H1 (cell line): ENCODE results near the gene CSF1. TPM values are rescaled to one million over a fixed set of nuclear protein-coding genes. Genes with fewer than 3 reads are reported as not detected.

Source experiments
- CTCF ChIA-PET: fragments of 300-600 bp; sonication (Branson Sonifier 250); formaldehyde crosslinking; loops from one replicate; lab custom pipeline; 2021; ENCODE audit not compliant: partially characterized antibody; lab: Charles Lee
- POLR2A ChIA-PET: fragments of 300-600 bp; sonication (Branson Sonifier 250); formaldehyde crosslinking; loops from one replicate; lab custom pipeline; 2021; ENCODE audit warnings: inconsistent platforms; ENCODE audit not compliant: partially characterized antibody; lab: Charles Lee
- DNase-seq, 2 experiments: peaks; one replicate each; pipeline versions ENCODE4 v3.0.0 to v3.0.0-alpha.2; 2010 to 2022; ENCODE audit warnings: low spot score in 2 of 2, low read depth in 1 of 2, mixed read lengths in 1 of 2
- FAIRE-seq: peaks from 2 replicates; lab custom pipeline; 2011; peaks lifted over from hg19 to GRCh38; lab: Jason Lieb, UNC
- H2AFZ ChIP-seq: 2 replicates; pipeline ENCODE4 v1.8.1; 2012; ENCODE audit warnings: low read length, inconsistent platforms
- H2AK5ac ChIP-seq: 2 replicates; pipeline ENCODE4 v1.6.1; 2013; ENCODE audit warnings: low read depth, low read length
- H2BK120ac ChIP-seq: replicated peaks from 2 replicates; pipeline ENCODE3; 2013; ENCODE audit warnings: low read depth, low read length, inconsistent platforms
- H2BK12ac ChIP-seq: 2 replicates; pipeline ENCODE4 v1.6.1; 2013; ENCODE audit warnings: low read depth, low read length
- H2BK15ac ChIP-seq: 2 replicates; pipeline ENCODE4 v1.6.1; 2013; ENCODE audit warnings: low read length
- H2BK20ac ChIP-seq: 2 replicates; pipeline ENCODE4 v1.6.1; 2013; ENCODE audit warnings: low read length
- H2BK5ac ChIP-seq: 2 replicates; pipeline ENCODE4 v1.6.1; 2013; ENCODE audit warnings: low read depth, low read length
- H3K14ac ChIP-seq: 2 replicates; pipeline ENCODE4 v1.6.1; 2013; ENCODE audit warnings: inconsistent platforms; ENCODE audit not compliant: insufficient read length
- H3K18ac ChIP-seq: 2 replicates; pipeline ENCODE4 v1.6.1; 2013; ENCODE audit warnings: low read length; ENCODE audit errors: extremely low read depth
- H3K23ac ChIP-seq: 2 replicates; pipeline ENCODE4 v1.6.1; 2013; ENCODE audit warnings: inconsistent platforms; ENCODE audit not compliant: insufficient read length
- H3K23me2 ChIP-seq: 2 replicates; pipeline ENCODE4 v1.6.1; 2013; ENCODE audit warnings: low read depth, low read length
- H3K27ac ChIP-seq: 2 replicates; pipeline ENCODE4 v1.6.1; 2011; ENCODE audit warnings: low read depth, low read length, inconsistent platforms
- H3K27me3 ChIP-seq, 4 experiments: replicated peaks in 1 of 4; 1 replicate in 1 of 4; 2 replicates in 3 of 4; pipeline versions ENCODE4 v1.6.1 to v1.8.1; 2011 to 2013; ENCODE audit warnings: low read length in 3 of 4, mild to moderate bottlenecking in 3 of 4, inconsistent platforms in 2 of 4, mixed read lengths in 2 of 4, moderate library complexity in 1 of 4; ENCODE audit not compliant: control insufficient read depth in 3 of 4, insufficient read depth in 3 of 4; ENCODE audit errors: extremely low read depth in 1 of 4
- H3K36me3 ChIP-seq, 4 experiments: 2 replicates each; pipeline versions ENCODE4 v1.6.1 to v1.8.1; 2011 to 2013; ENCODE audit warnings: mild to moderate bottlenecking in 4 of 4, low read length in 3 of 4, moderate library complexity in 2 of 4, control low read depth in 1 of 4, inconsistent platforms in 1 of 4; ENCODE audit not compliant: insufficient read depth in 4 of 4, control insufficient read depth in 2 of 4
- H3K4ac ChIP-seq: replicated peaks from 2 replicates; pipeline ENCODE3; 2013; ENCODE audit warnings: low read length, low read depth, mixed read lengths, inconsistent platforms; ENCODE audit not compliant: insufficient read length
- H3K4me1 ChIP-seq, 4 experiments: replicated peaks in 1 of 4; 1 replicate in 1 of 4; 2 replicates in 3 of 4; pipeline versions ENCODE4 v1.6.1 to v1.8.1; 2011 to 2013; ENCODE audit warnings: low read length in 3 of 4, inconsistent platforms in 2 of 4, mixed read lengths in 1 of 4; ENCODE audit not compliant: insufficient read depth in 4 of 4, control insufficient read depth in 3 of 4
- H3K4me2 ChIP-seq, 2 experiments: 2 replicates each; pipeline versions ENCODE4 v1.6.1 to v1.8.1; 2011 to 2013; ENCODE audit warnings: low read depth in 2 of 2, low read length in 2 of 2, control low read depth in 1 of 2, inconsistent platforms in 1 of 2, mild to moderate bottlenecking in 1 of 2; ENCODE audit not compliant: insufficient read depth in 1 of 2
- H3K4me3 ChIP-seq, 4 experiments: fragments of 200-600, 300-600 bp in 1 of 4; sonication (generic), shearing (Covaris generic), sonication (Bioruptor Twin) in 1 of 4; 2 replicates each; pipeline versions ENCODE4 v1.5.1 to v1.8.1; 2011 to 2016; ENCODE audit warnings: low read length in 4 of 4, low read depth in 3 of 4, control low read depth in 2 of 4, inconsistent platforms in 2 of 4, mild to moderate bottlenecking in 2 of 4, mixed read lengths in 1 of 4, moderate library complexity in 1 of 4; ENCODE audit not compliant: insufficient read depth in 2 of 4; ENCODE audit errors: extremely low read depth in 1 of 4
- H3K56ac ChIP-seq: replicated peaks from 2 replicates; pipeline ENCODE3; 2013; ENCODE audit warnings: low read depth, mild to moderate bottlenecking, mixed read lengths, low read length, inconsistent platforms; ENCODE audit not compliant: insufficient read length
- H3K79me1 ChIP-seq: 2 replicates; pipeline ENCODE4 v1.6.1; 2013; ENCODE audit warnings: low read depth, low read length, control low read depth
- H3K79me2 ChIP-seq, 2 experiments: 2 replicates each; pipeline versions ENCODE4 v1.6.1 to v1.8.1; 2012 to 2013; ENCODE audit warnings: low read length in 2 of 2, mild to moderate bottlenecking in 2 of 2, inconsistent platforms in 1 of 2; ENCODE audit not compliant: insufficient read depth in 2 of 2, control insufficient read depth in 1 of 2
- H3K9ac ChIP-seq, 4 experiments: replicated peaks in 1 of 4; 1 replicate in 1 of 4; 2 replicates in 3 of 4; pipeline versions ENCODE4 v1.6.1 to v1.8.1; 2011 to 2013; ENCODE audit warnings: low read depth in 3 of 4, low read length in 3 of 4, control low read depth in 2 of 4, mild to moderate bottlenecking in 2 of 4, moderate library complexity in 2 of 4, inconsistent platforms in 1 of 4; ENCODE audit errors: extremely low read depth in 1 of 4
- H3K9me3 ChIP-seq, 2 experiments: 2 replicates each; pipeline versions ENCODE4 v1.6.1 to v1.8.1; 2012 to 2013; ENCODE audit warnings: mild to moderate bottlenecking in 2 of 2, moderate library complexity in 2 of 2, control low read depth in 1 of 2, inconsistent platforms in 1 of 2, low read depth in 1 of 2, low read length in 1 of 2, mixed read lengths in 1 of 2; ENCODE audit not compliant: insufficient read depth in 2 of 2
- H4K20me1 ChIP-seq, 2 experiments: replicated peaks in 1 of 2; 2 replicates each; pipeline versions ENCODE3 to v1.8.1; 2011 to 2013; ENCODE audit warnings: inconsistent platforms in 2 of 2, low read length in 2 of 2, mild to moderate bottlenecking in 1 of 2; ENCODE audit not compliant: insufficient read depth in 2 of 2, control insufficient read depth in 1 of 2
- H4K5ac ChIP-seq: 2 replicates; pipeline ENCODE4 v1.6.1; 2013; ENCODE audit warnings: low read length, low read depth, mixed read lengths, inconsistent platforms; ENCODE audit not compliant: insufficient read length
- H4K8ac ChIP-seq: 2 replicates; pipeline ENCODE4 v1.8.0; 2013; ENCODE audit warnings: mild to moderate bottlenecking, moderate library complexity, low read length, inconsistent platforms; ENCODE audit not compliant: insufficient read depth; ENCODE audit errors: extremely low read depth
- H4K91ac ChIP-seq: replicated peaks from 2 replicates; pipeline ENCODE3; 2013; ENCODE audit warnings: low read length, mixed read lengths, inconsistent platforms; ENCODE audit not compliant: insufficient read length
- BACH1 ChIP-seq: IDR thresholded peaks from 2 replicates; pipeline ENCODE4 v1.6.1; 2012; ENCODE audit warnings: low read length, improper control_type of control experiment
- EP300 ChIP-seq, 2 experiments: IDR thresholded peaks; 1 replicate in 1 of 2; 2 replicates in 1 of 2; pipeline ENCODE4 v1.6.1; 2011 to 2012; ENCODE audit warnings: low read depth in 2 of 2, low read length in 2 of 2, mild to moderate bottlenecking in 2 of 2, borderline replicate concordance in 1 of 2, inconsistent platforms in 1 of 2, moderate library complexity in 1 of 2
- GABPA ChIP-seq: IDR thresholded peaks from 2 replicates; pipeline ENCODE4 v1.6.1; 2011; ENCODE audit warnings: mild to moderate bottlenecking, low read length, moderate library complexity, borderline replicate concordance; ENCODE audit not compliant: insufficient read depth
- RAD21 ChIP-seq, 2 experiments: IDR thresholded peaks in 1 of 2; conservative IDR thresholded peaks in 1 of 2; 2 replicates each; pipeline ENCODE4 v1.6.1; 2011; ENCODE audit warnings: low read depth in 2 of 2, low read length in 2 of 2, improper control_type of control experiment in 1 of 2, inconsistent platforms in 1 of 2, mild to moderate bottlenecking in 1 of 2, moderate library complexity in 1 of 2
- SP2 ChIP-seq: IDR thresholded peaks from 2 replicates; pipeline ENCODE4 v1.6.1; 2012; ENCODE audit warnings: mild to moderate bottlenecking, low read length, inconsistent platforms
- TEAD4 ChIP-seq: IDR thresholded peaks from 2 replicates; pipeline ENCODE4 v1.6.1; 2012; ENCODE audit warnings: low read depth, low read length, inconsistent platforms, mixed read lengths
- WGBS, 2 experiments: shearing (Covaris generic) in 1 of 2; methylation state at CpG; one replicate each; pipeline versions ENCODE4 v1.1.6 to v1.1.7; 2013 to 2015; ENCODE audit warnings: low lambda C conversion rate in 2 of 2, mixed read lengths in 2 of 2, inconsistent platforms in 1 of 2, low coverage in 1 of 2, missing lambda C conversion rate in 1 of 2; ENCODE audit not compliant: insufficient replicate concordance in 2 of 2, insufficient coverage in 1 of 2, insufficient read length in 1 of 2; ENCODE audit errors: extremely low coverage in 1 of 2, missing lambda C conversion rate in 1 of 2; 5-methylcytosine and 5-hydroxymethylcytosine counted together
- polyA plus RNA-seq, 7 experiments: library from polyadenylated mRNA; depleted of rRNA in 3 of 7; stranded (reverse) in 5 of 7; unstranded in 2 of 7; fragments of >200 nt in 5 of 7; fragments of 200-250 nt in 2 of 7; gene quantifications; 1 replicate in 5 of 7; 2 replicates in 1 of 7; 4 replicates in 1 of 7; pipeline versions ENCODE4 v1.2.1 to v1.2.3, GENCODE V29; 2011 to 2013; ENCODE audit warnings: missing spikeins in 2 of 7, mixed read lengths in 2 of 7
- total RNA-seq: library from RNA; stranded (reverse); fragmentation: NEBNext Ultra II Directional; extraction: Animal tissue kit (Norgen Biotek cat#: 25700); gene quantifications from 2 replicates; pipeline ENCODE4 v1.2.1, GENCODE V29; 2021
- TF ChIP-seq, protein P1 (sequence below), 3 experiments: IDR thresholded peaks; 1 replicate in 2 of 3; 2 replicates in 1 of 3; pipeline versions ENCODE4 v1.5.1 to v1.6.1; 2011; ENCODE audit warnings: low read length in 3 of 3, mild to moderate bottlenecking in 3 of 3, inconsistent platforms in 2 of 3, low read depth in 1 of 3, moderate library complexity in 1 of 3; ENCODE audit not compliant: insufficient read depth in 1 of 3; ENCODE audit errors: control extremely low read depth in 1 of 3

Gene CSF1
- total and polyA plus RNA-seq, 2 of the 8 experiments (the other 6 are each of a cell fraction or from before 2014, with no cell fraction given), result 3.3 to 5.4 TPM

DNA sequence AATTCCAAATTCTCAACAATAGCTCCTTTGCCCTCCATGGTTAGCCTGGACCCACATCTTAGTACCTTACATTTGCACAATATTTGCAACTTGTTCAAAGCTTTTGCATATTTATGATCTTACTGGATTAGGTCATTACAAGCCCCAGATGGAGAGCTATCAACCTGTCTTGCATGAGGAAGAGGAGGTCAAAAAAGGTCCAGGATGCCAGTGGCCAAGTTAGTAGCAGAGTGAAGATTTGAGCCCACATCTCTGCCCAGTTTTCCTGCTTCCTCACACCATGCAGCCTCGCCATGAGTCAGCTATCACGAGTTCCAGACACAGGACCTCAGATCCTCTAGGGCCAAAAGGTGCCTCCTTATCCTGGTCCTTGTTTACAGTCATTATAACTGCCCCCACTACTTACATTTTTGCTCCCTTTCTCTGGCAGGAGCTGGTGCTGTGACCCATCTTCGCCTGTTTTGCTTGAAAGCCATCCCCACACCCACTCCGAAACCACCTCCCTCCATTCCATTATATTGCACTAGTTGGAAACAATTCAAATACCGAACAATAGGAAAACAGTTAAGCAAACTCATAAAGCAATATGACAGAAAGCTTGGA is 68.9 kb downstream of the CSF1 start:
- Histone ChIP-seq H3K79me2 (no peaks in the 10 kb centered on the region), H3K27ac (no peak overlapping the region), H3K9ac (no peak overlapping the region), H3K14ac (no peak overlapping the region), H3K79me1 (no peaks in the 10 kb centered on the region), H2BK20ac (no peak overlapping the region), H3K4me2 (no peak overlapping the region), H3K4ac (no peak overlapping the region), H3K4me3 (no peak overlapping the region), H4K8ac (no peak overlapping the region), H3K4me1 (peaks cover 0 to 5% (median 3%) of the 10 kb centered on the region in 4 experiments; a peak in 4 of 7 replicates), H3K18ac (0 out of 2 replicates have a peak overlapping the region, but pooled peaks have one; percentile 7), H2BK15ac (no peak overlapping the region), H3K36me3 (no peaks in the 10 kb centered on the region), H2AK5ac (no peak overlapping the region), H4K91ac (no peak overlapping the region), H3K23me2 (no peaks in the 10 kb centered on the region), H2BK120ac (no peak overlapping the region), H2AFZ (no peak overlapping the region), H2BK12ac (0 out of 2 replicates have a peak overlapping the region, but pooled peaks have one; percentile 12), H3K27me3 (no peaks in the 10 kb centered on the region), H3K56ac (no peak overlapping the region), H3K9me3 (no peaks in the 10 kb centered on the region), H2BK5ac (no peak overlapping the region), H3K23ac (no peak overlapping the region), H4K20me1 (no peaks in the 10 kb centered on the region), H4K5ac (no peak overlapping the region)
- ChIA-PET POLR2A (no interaction called here), CTCF (interaction anchor here (0.6 to 18.1 kb wide), 16 partner anchors 13 to 434 kb away, joined by 3 to 700 read pairs (median 4); no protein-coding TSS in a partner anchor)
- FAIRE-seq, result no peak
- DNase-seq, result no peak
- WGBS, 2 experiments, result 85% methylated on average over 5 of the region's 5 CpGs; no CpG with 5 or more reads in 1 of the 2 experiments
- TF ChIP-seq GABPA (no peak), BACH1 (no peak), EP300 (IDR thresholded peaks at IDR 0.05; ENCODE audit: borderline replicate concordance in 1 of 2, low read depth in 2 of 2, low read length in 2 of 2) (no peak), SP2 (no peak), TEAD4 (no peak), RAD21 (IDR thresholded peaks at IDR 0.05 in 1 of 2, conservative IDR thresholded peaks at IDR 0.05 in 1 of 2; ENCODE audit: low read depth in 2 of 2, low read length in 2 of 2) (no peak)
- TF ChIP-seq, protein P1, sequence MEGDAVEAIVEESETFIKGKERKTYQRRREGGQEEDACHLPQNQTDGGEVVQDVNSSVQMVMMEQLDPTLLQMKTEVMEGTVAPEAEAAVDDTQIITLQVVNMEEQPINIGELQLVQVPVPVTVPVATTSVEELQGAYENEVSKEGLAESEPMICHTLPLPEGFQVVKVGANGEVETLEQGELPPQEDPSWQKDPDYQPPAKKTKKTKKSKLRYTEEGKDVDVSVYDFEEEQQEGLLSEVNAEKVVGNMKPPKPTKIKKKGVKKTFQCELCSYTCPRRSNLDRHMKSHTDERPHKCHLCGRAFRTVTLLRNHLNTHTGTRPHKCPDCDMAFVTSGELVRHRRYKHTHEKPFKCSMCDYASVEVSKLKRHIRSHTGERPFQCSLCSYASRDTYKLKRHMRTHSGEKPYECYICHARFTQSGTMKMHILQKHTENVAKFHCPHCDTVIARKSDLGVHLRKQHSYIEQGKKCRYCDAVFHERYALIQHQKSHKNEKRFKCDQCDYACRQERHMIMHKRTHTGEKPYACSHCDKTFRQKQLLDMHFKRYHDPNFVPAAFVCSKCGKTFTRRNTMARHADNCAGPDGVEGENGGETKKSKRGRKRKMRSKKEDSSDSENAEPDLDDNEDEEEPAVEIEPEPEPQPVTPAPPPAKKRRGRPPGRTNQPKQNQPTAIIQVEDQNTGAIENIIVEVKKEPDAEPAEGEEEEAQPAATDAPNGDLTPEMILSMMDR (IDR thresholded peaks at IDR 0.05; ENCODE audit: control extremely low read depth in 1 of 3, insufficient read depth in 1 of 3, low read depth in 1 of 3, low read length in 3 of 3), result no peak
